ENCODE data around the gene RAB44.

The RAB44 gene

DNA sequence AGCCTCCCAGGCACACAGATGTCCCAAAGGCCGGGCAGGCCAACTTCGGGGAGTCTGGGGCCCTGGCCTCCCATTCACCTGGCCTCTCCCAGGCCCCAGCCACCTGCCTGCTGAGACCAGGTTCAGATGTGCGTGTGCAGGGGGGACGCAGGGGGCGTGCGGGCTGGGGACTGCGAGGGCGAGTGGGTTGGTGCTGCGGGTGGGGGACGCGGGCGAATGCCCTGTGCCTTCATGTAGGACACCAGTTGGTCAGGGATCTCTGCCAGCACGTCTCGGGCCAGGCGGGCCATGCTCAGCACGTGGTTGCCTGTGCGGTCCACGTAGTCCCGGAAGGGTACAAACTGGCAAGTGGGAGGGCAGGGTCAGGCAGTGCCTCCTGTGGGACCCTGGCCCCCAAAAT lies 44.5 kb downstream of the RAB44 start:
- no peak overlapping the region for H3K4ac ChIP-seq (ENCODE audit: low read depth in 1 of 2, low read length in 2 of 2)
- H3K14ac ChIP-seq (ENCODE audit: low read length in 2 of 2): no peak overlapping the region
- no peak overlapping the region for H3K4me2 ChIP-seq (ENCODE audit: low read length, poor library complexity, severe bottlenecking)
- H3K9me3 ChIP-seq (ENCODE audit: control insufficient read depth, low read length): no peaks in the 10 kb centered on the region
- H3K36me3 ChIP-seq (ENCODE audit: control insufficient read depth in 1 of 2, insufficient read depth in 2 of 2, low read depth in 1 of 2, low read length in 2 of 2): no peaks in the 10 kb centered on the region
- no peak overlapping the region for H3K27ac ChIP-seq (ENCODE audit: low read length, poor library complexity, severe bottlenecking)
- no peak overlapping the region for H3K9ac ChIP-seq (ENCODE audit: low read length)
- no peak overlapping the region for H2BK120ac ChIP-seq (ENCODE audit: low read depth, low read length)
- DNase-seq: no peak
- no peak overlapping the region for H3K23ac ChIP-seq (ENCODE audit: low read length in 2 of 2)
- H3K4me1 ChIP-seq (ENCODE audit: control insufficient read depth, insufficient read depth, low read depth, low read length): peaks cover 4% of the 10 kb centered on the region
- H3K27me3 ChIP-seq (ENCODE audit: control insufficient read depth in 1 of 2, insufficient read depth in 1 of 2, low read length in 2 of 2): peaks cover 14 to 20% of the 10 kb centered on the region in 2 experiments
- H3K4me3 ChIP-seq (ENCODE audit: insufficient read depth in 1 of 2, low read depth in 1 of 2, low read length in 2 of 2): no peak overlapping the region
- H3K18ac ChIP-seq (ENCODE audit: low read depth in 1 of 2, low read length in 2 of 2): no peak overlapping the region
- no peak overlapping the region for H2BK15ac ChIP-seq (ENCODE audit: low read depth, poor library complexity, severe bottlenecking)
- no peak overlapping the region for H4K8ac ChIP-seq (ENCODE audit: low read length)
- no peak overlapping the region for H2BK12ac ChIP-seq (ENCODE audit: low read length in 2 of 2)
- H4K91ac ChIP-seq (ENCODE audit: low read length): no peak overlapping the region
- 95% methylated on average over 19 of the region's 19 CpGs for WGBS
- no peaks in the 10 kb centered on the region for H3K79me1 ChIP-seq (replicated peaks; ENCODE audit: low read length, poor library complexity, severe bottlenecking)
- H2BK5ac ChIP-seq (ENCODE audit: low read depth, low read length, poor library complexity, severe bottlenecking): no peak overlapping the region
- H2AFZ ChIP-seq (ENCODE audit: low read depth, low read length): no peak overlapping the region
- H2AK5ac ChIP-seq (ENCODE audit: low read length, severe bottlenecking): no peak overlapping the region

DNA sequence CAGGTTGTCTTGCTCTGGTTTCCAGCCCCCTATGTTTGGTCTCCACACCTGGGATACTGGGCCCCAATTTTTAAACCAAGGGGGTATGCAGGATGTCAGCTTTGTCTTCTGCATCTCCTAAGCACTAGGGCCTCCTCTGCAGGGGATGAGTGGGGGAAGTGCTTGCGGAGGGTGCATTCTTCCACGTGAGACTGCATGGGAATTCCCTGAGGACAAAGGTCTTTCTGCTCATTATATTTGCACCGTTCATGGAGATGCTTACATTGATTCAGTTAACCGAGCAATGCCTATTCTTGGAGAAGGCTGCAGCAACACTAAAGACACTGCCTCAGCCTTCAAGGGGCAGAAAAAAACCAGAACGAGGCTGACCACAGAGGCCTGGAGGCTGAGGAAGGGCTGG lies 45.4 kb downstream of the RAB44 start:
- H3K9ac ChIP-seq (ENCODE audit: low read length): no peak overlapping the region
- no peak overlapping the region for H3K18ac ChIP-seq (ENCODE audit: low read depth in 1 of 2, low read length in 2 of 2)
- WGBS: 79% methylated on average over 5 of the region's 5 CpGs
- no peak overlapping the region for H2BK5ac ChIP-seq (ENCODE audit: low read depth, low read length, poor library complexity, severe bottlenecking)
- H3K4ac ChIP-seq (ENCODE audit: low read depth in 1 of 2, low read length in 2 of 2): no peak overlapping the region
- no peak overlapping the region for H2BK12ac ChIP-seq (ENCODE audit: low read length in 2 of 2)
- H2AK5ac ChIP-seq (ENCODE audit: low read length, severe bottlenecking): no peak overlapping the region
- no peak overlapping the region for H3K4me3 ChIP-seq (ENCODE audit: insufficient read depth in 1 of 2, low read depth in 1 of 2, low read length in 2 of 2)
- no peaks in the 10 kb centered on the region for H3K36me3 ChIP-seq (ENCODE audit: control insufficient read depth in 1 of 2, insufficient read depth in 2 of 2, low read depth in 1 of 2, low read length in 2 of 2)
- H3K4me1 ChIP-seq (ENCODE audit: control insufficient read depth, insufficient read depth, low read depth, low read length): peaks cover 3% of the 10 kb centered on the region
- no peak overlapping the region for H2BK15ac ChIP-seq (ENCODE audit: low read depth, poor library complexity, severe bottlenecking)
- H2AFZ ChIP-seq (ENCODE audit: low read depth, low read length): no peak overlapping the region
- no peak overlapping the region for H3K4me2 ChIP-seq (ENCODE audit: low read length, poor library complexity, severe bottlenecking)
- H3K27ac ChIP-seq (ENCODE audit: low read length, poor library complexity, severe bottlenecking): no peak overlapping the region
- no peak overlapping the region for H4K8ac ChIP-seq (ENCODE audit: low read length)
- H2BK120ac ChIP-seq (ENCODE audit: low read depth, low read length): no peak overlapping the region
- H3K27me3 ChIP-seq (ENCODE audit: control insufficient read depth in 1 of 2, insufficient read depth in 1 of 2, low read length in 2 of 2): peaks cover 14 to 25% of the 10 kb centered on the region in 2 experiments
- H3K23ac ChIP-seq (ENCODE audit: low read length in 2 of 2): no peak overlapping the region
- no peak overlapping the region for H4K91ac ChIP-seq (ENCODE audit: low read length)
- H3K14ac ChIP-seq (ENCODE audit: low read length in 2 of 2): no peak overlapping the region
- H3K79me1 ChIP-seq (replicated peaks; ENCODE audit: low read length, poor library complexity, severe bottlenecking): no peaks in the 10 kb centered on the region
- H3K9me3 ChIP-seq (ENCODE audit: control insufficient read depth, low read length): no peaks in the 10 kb centered on the region
- no peak for DNase-seq

DNA sequence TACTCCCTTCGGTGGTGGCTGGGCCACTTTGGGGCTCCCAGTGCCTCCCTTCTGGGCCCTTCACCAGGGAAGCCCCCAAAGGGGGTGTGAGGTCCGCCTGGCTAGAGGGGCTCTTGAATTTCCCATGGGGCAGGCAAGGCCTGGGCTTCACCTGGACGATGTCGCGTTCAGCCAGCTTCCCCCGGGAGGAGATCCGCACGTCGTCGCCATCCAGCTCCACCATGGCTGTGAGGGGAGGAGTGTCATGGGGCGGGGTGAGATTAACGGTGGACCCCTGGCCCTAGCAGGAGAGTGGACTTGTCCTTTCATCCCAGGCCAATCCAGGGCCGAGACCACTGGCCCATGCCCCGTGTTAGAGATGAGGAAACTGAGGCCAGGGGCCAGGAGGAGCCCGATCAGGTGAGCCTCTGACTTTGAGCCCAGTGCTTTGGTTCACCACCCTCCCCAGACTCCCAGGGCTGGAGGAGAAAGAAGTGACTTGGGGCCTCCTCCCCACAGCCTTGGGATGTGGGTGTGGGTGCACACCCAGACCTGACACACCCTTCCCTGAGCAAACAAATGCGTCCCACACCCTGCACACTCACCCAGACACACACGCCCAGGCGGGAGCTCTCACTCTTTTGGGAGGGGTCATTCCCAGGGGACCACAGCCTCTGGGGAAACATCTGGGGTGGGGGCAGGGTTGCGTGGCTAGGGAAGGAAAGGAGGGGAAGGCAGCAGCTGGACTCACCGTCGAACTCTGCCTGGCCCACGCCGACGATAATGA lies 46.1 kb downstream of the RAB44 start:
- Histone ChIP-seq H2BK5ac (ENCODE audit: low read depth, low read length, poor library complexity, severe bottlenecking) (no peak overlapping the region), H3K27ac (ENCODE audit: low read length, poor library complexity, severe bottlenecking) (no peak overlapping the region)

DNA sequence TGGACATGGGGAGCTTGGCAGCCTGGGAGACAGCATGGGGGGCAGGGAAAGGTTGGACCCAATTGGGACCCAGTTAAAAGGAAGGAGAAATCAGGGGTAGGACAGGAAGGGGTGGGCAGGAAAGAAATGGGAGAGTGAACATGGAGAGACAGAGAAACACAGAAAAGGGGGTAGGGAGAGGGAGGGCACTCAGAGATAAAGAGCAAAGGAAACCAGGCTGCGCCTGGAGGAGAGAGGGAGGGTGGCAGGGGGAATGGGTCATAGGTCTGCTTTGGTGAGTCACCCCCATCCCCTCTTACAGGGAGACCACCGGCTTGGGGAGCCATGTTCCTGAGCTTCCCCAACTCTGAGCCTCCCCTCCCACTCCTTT lies 46.7 kb downstream of the RAB44 start:
- H2BK5ac ChIP-seq (ENCODE audit: low read depth, low read length, poor library complexity, severe bottlenecking): no peak overlapping the region
- no peak overlapping the region for H3K14ac ChIP-seq (ENCODE audit: low read length in 2 of 2)
- no peak overlapping the region for H3K27ac ChIP-seq (ENCODE audit: low read length, poor library complexity, severe bottlenecking)
- no peak overlapping the region for H3K18ac ChIP-seq (ENCODE audit: low read depth in 1 of 2, low read length in 2 of 2)
- peaks cover 14 to 29% of the 10 kb centered on the region in 2 experiments for H3K27me3 ChIP-seq (ENCODE audit: control insufficient read depth in 1 of 2, insufficient read depth in 1 of 2, low read length in 2 of 2)
- DNase-seq: no peak
- H3K4me3 ChIP-seq (ENCODE audit: insufficient read depth in 1 of 2, low read depth in 1 of 2, low read length in 2 of 2): no peak overlapping the region
- H3K23ac ChIP-seq (ENCODE audit: low read length in 2 of 2): no peak overlapping the region
- peaks cover 3% of the 10 kb centered on the region for H3K4me1 ChIP-seq (ENCODE audit: control insufficient read depth, insufficient read depth, low read depth, low read length)
- no peak overlapping the region for H2AFZ ChIP-seq (ENCODE audit: low read depth, low read length)
- H2BK15ac ChIP-seq (ENCODE audit: low read depth, poor library complexity, severe bottlenecking): no peak overlapping the region
- H3K36me3 ChIP-seq (ENCODE audit: control insufficient read depth in 1 of 2, insufficient read depth in 2 of 2, low read depth in 1 of 2, low read length in 2 of 2): no peaks in the 10 kb centered on the region
- no peak overlapping the region for H4K91ac ChIP-seq (ENCODE audit: low read length)
- no peak overlapping the region for H3K4me2 ChIP-seq (ENCODE audit: low read length, poor library complexity, severe bottlenecking)
- H3K9me3 ChIP-seq (ENCODE audit: control insufficient read depth, low read length): no peaks in the 10 kb centered on the region
- H4K8ac ChIP-seq (ENCODE audit: low read length): no peak overlapping the region
- H2AK5ac ChIP-seq (ENCODE audit: low read length, severe bottlenecking): no peak overlapping the region
- no peak overlapping the region for H3K9ac ChIP-seq (ENCODE audit: low read length)
- H3K79me1 ChIP-seq (replicated peaks; ENCODE audit: low read length, poor library complexity, severe bottlenecking): no peaks in the 10 kb centered on the region
- no peak overlapping the region for H2BK120ac ChIP-seq (ENCODE audit: low read depth, low read length)
- no peak overlapping the region for H2BK12ac ChIP-seq (ENCODE audit: low read length in 2 of 2)
- WGBS: 57% methylated on average over 1 of the region's 2 CpGs
- no peak overlapping the region for H3K4ac ChIP-seq (ENCODE audit: low read depth in 1 of 2, low read length in 2 of 2)

More for the DNA sequence above, 46.1 kb downstream of the RAB44 start:
- H3K4ac ChIP-seq (ENCODE audit: low read depth in 1 of 2, low read length in 2 of 2): no peak overlapping the region
- H3K14ac ChIP-seq (ENCODE audit: low read length in 2 of 2): no peak overlapping the region
- no peak overlapping the region for H3K18ac ChIP-seq (ENCODE audit: low read depth in 1 of 2, low read length in 2 of 2)
- 89% methylated on average over 22 of the region's 24 CpGs for WGBS
- no peak overlapping the region for H2BK15ac ChIP-seq (ENCODE audit: low read depth, poor library complexity, severe bottlenecking)
- peaks cover 14 to 29% of the 10 kb centered on the region in 2 experiments for H3K27me3 ChIP-seq (ENCODE audit: control insufficient read depth in 1 of 2, insufficient read depth in 1 of 2, low read length in 2 of 2)
- H3K4me3 ChIP-seq (ENCODE audit: insufficient read depth in 1 of 2, low read depth in 1 of 2, low read length in 2 of 2): no peak overlapping the region
- no peaks in the 10 kb centered on the region for H3K9me3 ChIP-seq (ENCODE audit: control insufficient read depth, low read length)
- H2AFZ ChIP-seq (ENCODE audit: low read depth, low read length): no peak overlapping the region
- H3K79me1 ChIP-seq (replicated peaks; ENCODE audit: low read length, poor library complexity, severe bottlenecking): no peaks in the 10 kb centered on the region
- H2BK12ac ChIP-seq (ENCODE audit: low read length in 2 of 2): no peak overlapping the region
- no peak overlapping the region for H2BK120ac ChIP-seq (ENCODE audit: low read depth, low read length)
- H3K36me3 ChIP-seq (ENCODE audit: control insufficient read depth in 1 of 2, insufficient read depth in 2 of 2, low read depth in 1 of 2, low read length in 2 of 2): no peaks in the 10 kb centered on the region
- no peak for DNase-seq
- no peak overlapping the region for H3K9ac ChIP-seq (ENCODE audit: low read length)
- no peak overlapping the region for H4K8ac ChIP-seq (ENCODE audit: low read length)
- H3K4me2 ChIP-seq (ENCODE audit: low read length, poor library complexity, severe bottlenecking): no peak overlapping the region
- no peak overlapping the region for H4K91ac ChIP-seq (ENCODE audit: low read length)
- no peak overlapping the region for H2AK5ac ChIP-seq (ENCODE audit: low read length, severe bottlenecking)
- H3K4me1 ChIP-seq (ENCODE audit: control insufficient read depth, insufficient read depth, low read depth, low read length): peaks cover 3% of the 10 kb centered on the region
- H3K23ac ChIP-seq (ENCODE audit: low read length in 2 of 2): no peak overlapping the region

Measured in mesenchymal stem cell (in vitro differentiated cells and primary cell).